ENCODE results near the gene FAM53B. TPM values are rescaled to one million over a fixed set of nuclear protein-coding genes. Genes with fewer than 3 reads are reported as not detected.

FAM53B gene
- total RNA-seq, 4 donors from 2014 or later = 140 to 253 (median 192) TPM

DNA sequence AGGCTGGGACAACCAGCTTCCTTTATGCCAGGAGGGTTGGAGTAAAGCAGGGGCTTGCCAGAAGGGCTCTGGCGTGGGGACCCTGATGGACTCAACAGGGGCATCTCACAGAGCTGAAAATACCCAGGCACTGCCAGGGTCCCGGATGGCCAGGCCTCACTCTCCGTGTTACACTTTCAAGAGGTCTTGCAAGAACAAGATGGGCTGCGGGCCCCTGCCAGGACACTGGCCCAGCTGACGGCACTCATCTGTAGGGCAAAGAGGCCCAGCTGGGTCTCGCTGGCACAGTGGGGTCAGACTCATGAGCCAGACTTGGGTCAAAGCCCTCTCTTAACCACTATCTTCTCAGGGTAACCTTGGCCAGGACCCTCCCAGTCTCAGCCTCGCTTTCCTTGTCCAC is 90.9 kb downstream of the FAM53B start:
- Histone ChIP-seq H3K27ac (peak overlapping the region; percentile 15 to 84 (median 54)), H3K36me3 (no peaks in the 10 kb centered on the region), H3K4me3 (no peak overlapping the region), H3K27me3 (no peaks in the 10 kb centered on the region), H3K9me3 (no peaks in the 10 kb centered on the region), H3K4me1 (peaks cover 46 to 82% of the 10 kb centered on the region in 2 donors)
- intact Hi-C loops (cut with DNase I; ENCODE audit: low total_unique reads) (no loop called here), in situ Hi-C loops (cut with MboI; ENCODE audit: low sequenced_read_pairs in 4 of 4) (no loop called here)
- no peak for ATAC-seq
- DNase-seq = no peak
- TF ChIP-seq POLR2A (IDR thresholded peaks at IDR 0.05) = no peak
- TF ChIP-seq, protein P1, sequence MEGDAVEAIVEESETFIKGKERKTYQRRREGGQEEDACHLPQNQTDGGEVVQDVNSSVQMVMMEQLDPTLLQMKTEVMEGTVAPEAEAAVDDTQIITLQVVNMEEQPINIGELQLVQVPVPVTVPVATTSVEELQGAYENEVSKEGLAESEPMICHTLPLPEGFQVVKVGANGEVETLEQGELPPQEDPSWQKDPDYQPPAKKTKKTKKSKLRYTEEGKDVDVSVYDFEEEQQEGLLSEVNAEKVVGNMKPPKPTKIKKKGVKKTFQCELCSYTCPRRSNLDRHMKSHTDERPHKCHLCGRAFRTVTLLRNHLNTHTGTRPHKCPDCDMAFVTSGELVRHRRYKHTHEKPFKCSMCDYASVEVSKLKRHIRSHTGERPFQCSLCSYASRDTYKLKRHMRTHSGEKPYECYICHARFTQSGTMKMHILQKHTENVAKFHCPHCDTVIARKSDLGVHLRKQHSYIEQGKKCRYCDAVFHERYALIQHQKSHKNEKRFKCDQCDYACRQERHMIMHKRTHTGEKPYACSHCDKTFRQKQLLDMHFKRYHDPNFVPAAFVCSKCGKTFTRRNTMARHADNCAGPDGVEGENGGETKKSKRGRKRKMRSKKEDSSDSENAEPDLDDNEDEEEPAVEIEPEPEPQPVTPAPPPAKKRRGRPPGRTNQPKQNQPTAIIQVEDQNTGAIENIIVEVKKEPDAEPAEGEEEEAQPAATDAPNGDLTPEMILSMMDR (IDR thresholded peaks at IDR 0.05 in 4 of 5, conservative IDR thresholded peaks at IDR 0.05 in 1 of 5) = no peak

DNA sequence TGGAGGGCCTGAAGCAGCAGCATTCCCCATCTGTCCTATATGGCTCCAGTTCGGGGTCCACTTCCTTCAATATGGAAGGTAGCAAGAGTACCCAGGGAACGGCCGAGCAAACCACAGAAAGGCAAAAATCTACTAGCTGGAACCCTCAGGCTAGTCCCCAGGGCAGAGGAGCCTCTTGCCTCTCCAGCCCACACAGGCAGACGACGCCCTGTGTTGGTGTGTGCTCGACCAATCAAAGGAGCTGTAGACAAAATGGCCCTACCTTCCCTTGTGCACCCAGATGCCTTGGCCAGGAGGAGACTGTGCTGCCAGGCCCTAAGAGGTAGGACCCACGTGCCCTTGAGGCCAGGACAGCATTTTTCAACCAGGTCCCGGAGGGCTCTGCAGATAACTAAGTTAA is 91.5 kb downstream of the FAM53B start:
- TF ChIP-seq, protein P1 (IDR thresholded peaks at IDR 0.05 in 4 of 5, conservative IDR thresholded peaks at IDR 0.05 in 1 of 5) = no peak
- no peak for TF ChIP-seq POLR2A (IDR thresholded peaks at IDR 0.05)
- intact Hi-C loops (cut with DNase I; ENCODE audit: low total_unique reads) = no loop called here
- no peaks in the 10 kb centered on the region for H3K9me3 ChIP-seq
- DNase-seq (no peak), ATAC-seq (no peak)
- peak overlapping the region in 3 of 4 donors; percentile 6 to 84 (median 68) for H3K27ac ChIP-seq
- no peak overlapping the region for H3K4me3 ChIP-seq
- H3K27me3 ChIP-seq = no peaks in the 10 kb centered on the region
- in situ Hi-C loops (cut with MboI; ENCODE audit: low sequenced_read_pairs in 4 of 4) = no loop called here
- no peaks in the 10 kb centered on the region for H3K36me3 ChIP-seq
- peaks cover 48 to 82% of the 10 kb centered on the region in 2 donors for H3K4me1 ChIP-seq

DNA sequence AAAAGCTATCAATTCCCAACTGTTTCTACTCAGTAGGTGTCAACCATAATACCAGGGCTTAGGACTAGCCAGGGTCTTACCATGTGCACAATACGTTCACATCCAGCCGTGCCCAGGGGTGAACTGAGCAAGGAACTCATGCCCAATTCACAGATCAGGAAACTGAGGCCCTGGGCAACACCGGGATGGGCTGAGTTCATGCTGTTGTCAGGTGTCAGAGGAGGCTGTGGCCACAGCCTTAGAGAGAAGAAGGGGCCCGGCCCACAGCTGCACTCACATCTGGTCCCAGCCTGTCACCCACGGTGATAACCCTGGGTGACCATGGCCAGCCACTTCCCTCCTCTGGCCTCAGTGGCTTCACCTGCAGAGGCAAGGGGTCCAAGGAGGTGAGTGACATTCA is 92.0 kb downstream of the FAM53B start:
- Histone ChIP-seq H3K4me1 (peaks cover 48 to 82% of the 10 kb centered on the region in 2 donors), H3K27ac (peak overlapping the region in 2 of 4 donors; percentile 84 to 85)
- intact Hi-C loops (cut with DNase I; ENCODE audit: low total_unique reads) = no loop called here

DNA sequence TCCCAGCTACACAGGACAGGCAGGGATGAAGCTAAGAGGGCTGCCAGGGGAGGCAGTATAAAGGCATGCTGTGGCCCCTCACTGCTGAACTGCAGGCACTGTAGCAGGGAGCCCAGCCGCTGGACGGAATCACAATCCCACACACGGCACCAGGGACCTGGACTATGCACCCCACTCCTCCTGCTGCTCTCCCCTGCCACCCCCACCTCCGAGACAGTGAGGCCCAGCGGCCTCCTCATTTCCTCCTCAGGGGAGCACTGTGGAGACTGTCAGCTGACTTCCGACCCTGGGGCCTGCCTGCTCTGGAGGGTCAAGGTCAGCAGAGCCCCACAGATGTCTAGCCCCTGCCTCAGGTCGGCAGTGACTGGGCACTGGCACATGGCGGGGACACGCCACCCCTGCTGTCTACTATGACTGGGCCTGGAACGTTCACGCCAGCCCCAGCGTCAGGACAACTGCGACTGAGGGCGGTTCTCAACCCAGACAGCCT is 92.7 kb downstream of the FAM53B start:
- in situ Hi-C loops (cut with MboI; ENCODE audit: low sequenced_read_pairs in 4 of 4) (no loop called here), intact Hi-C loops (cut with DNase I; ENCODE audit: low total_unique reads) (no loop called here)
- no peaks in the 10 kb centered on the region for H3K27me3 ChIP-seq
- peak overlapping the region; percentile 76 to 85 (median 82) for H3K27ac ChIP-seq
- no peaks in the 10 kb centered on the region for H3K9me3 ChIP-seq
- H3K4me3 ChIP-seq = no peak overlapping the region
- no peak for DNase-seq
- peaks cover 55 to 88% of the 10 kb centered on the region in 2 donors for H3K4me1 ChIP-seq
- TF ChIP-seq, protein P1 (IDR thresholded peaks at IDR 0.05 in 4 of 5, conservative IDR thresholded peaks at IDR 0.05 in 1 of 5) = no peak
- no peak for TF ChIP-seq POLR2A (IDR thresholded peaks at IDR 0.05)
- no peaks in the 10 kb centered on the region for H3K36me3 ChIP-seq
- no peak for ATAC-seq

More for the DNA sequence above, 92.0 kb downstream of the FAM53B start:
- in situ Hi-C loops (cut with MboI; ENCODE audit: low sequenced_read_pairs in 4 of 4) = no loop called here
- H3K27me3 ChIP-seq = no peaks in the 10 kb centered on the region
- ATAC-seq = no peak
- TF ChIP-seq POLR2A (IDR thresholded peaks at IDR 0.05) = no peak
- TF ChIP-seq, protein P1 (IDR thresholded peaks at IDR 0.05 in 4 of 5, conservative IDR thresholded peaks at IDR 0.05 in 1 of 5) = no peak
- H3K4me3 ChIP-seq = no peak overlapping the region
- no peaks in the 10 kb centered on the region for H3K9me3 ChIP-seq
- no peak for DNase-seq
- no peaks in the 10 kb centered on the region for H3K36me3 ChIP-seq

All from gastrocnemius medialis (tissue), 4 donors.